Fibroblast of mammary gland (primary cell): Measurements from ENCODE around the gene SP6.
A peak's percentile ranks its signal among the peaks of the same experiment; 100 is the strongest.

Source experiments
- DNase-seq: peaks from one replicate; pipeline ENCODE4 v3.0.0-alpha.2; 2010; ENCODE audit warnings: low read depth
- H3K4me3 ChIP-seq: 2 replicates; pipeline ENCODE4 v1.5.1; 2011; ENCODE audit warnings: low read depth, mild to moderate bottlenecking, low read length, moderate library complexity; ENCODE audit not compliant: control insufficient read depth
- TF ChIP-seq, protein P1 (sequence below): conservative IDR thresholded peaks from 2 replicates; pipeline ENCODE4 v1.5.1; 2011; ENCODE audit warnings: low read depth, low read length, inconsistent platforms; ENCODE audit not compliant: control insufficient read depth, insufficient read depth

SP6 gene

DNA sequence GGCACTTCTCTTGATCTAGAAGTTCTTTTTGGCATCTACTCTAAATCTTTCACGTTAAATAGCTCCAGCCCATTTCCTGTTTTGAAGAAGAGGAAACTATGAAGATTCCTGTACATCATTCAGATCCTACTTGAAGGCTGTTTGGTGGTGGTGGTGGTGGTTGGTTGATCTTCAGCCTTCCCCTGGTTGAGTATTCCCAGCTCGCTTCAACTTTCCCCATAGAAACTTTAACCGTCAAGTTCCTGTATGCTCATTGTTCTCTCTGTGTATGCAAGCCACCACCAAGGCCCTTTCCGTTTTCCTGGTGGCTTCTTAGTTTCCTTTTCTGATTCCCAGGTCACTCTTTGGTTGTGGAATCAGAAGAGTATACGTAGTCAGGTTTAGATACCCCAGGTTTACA is 16.2 kb downstream of the SP6 start:
- no peak overlapping the region for H3K4me3 ChIP-seq
- DNase-seq = no peak
- TF ChIP-seq, protein P1, sequence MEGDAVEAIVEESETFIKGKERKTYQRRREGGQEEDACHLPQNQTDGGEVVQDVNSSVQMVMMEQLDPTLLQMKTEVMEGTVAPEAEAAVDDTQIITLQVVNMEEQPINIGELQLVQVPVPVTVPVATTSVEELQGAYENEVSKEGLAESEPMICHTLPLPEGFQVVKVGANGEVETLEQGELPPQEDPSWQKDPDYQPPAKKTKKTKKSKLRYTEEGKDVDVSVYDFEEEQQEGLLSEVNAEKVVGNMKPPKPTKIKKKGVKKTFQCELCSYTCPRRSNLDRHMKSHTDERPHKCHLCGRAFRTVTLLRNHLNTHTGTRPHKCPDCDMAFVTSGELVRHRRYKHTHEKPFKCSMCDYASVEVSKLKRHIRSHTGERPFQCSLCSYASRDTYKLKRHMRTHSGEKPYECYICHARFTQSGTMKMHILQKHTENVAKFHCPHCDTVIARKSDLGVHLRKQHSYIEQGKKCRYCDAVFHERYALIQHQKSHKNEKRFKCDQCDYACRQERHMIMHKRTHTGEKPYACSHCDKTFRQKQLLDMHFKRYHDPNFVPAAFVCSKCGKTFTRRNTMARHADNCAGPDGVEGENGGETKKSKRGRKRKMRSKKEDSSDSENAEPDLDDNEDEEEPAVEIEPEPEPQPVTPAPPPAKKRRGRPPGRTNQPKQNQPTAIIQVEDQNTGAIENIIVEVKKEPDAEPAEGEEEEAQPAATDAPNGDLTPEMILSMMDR = no peak

DNA sequence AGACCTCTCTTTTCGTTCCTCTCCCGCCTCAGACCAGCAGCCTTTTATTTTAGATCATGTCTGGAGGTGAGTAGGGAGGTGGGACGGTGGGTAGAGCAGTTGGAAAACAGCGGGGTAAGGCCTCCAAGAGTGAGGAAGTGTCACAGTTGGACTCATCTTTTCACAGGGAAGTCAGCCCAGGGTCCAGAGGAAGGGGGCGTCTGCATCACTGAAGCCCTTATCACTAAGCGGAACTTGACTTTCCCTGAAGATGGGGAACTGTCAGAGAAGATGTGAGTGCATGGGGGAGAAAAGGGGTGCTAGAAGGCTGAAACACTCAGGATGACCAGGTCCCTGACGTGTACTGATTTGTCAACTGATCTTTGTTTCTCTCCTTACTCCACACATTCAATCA is 19.0 kb downstream of the SP6 start:
- TF ChIP-seq, protein P1 = no peak
- DNase-seq = no peak
- peak overlapping the region; percentile 98 for H3K4me3 ChIP-seq

GRCh38 chr17:47831003-47831933 is 19.7 kb downstream of the SP6 start, which contains the start of the genes LRRC46 and MRPL10:
LRRC46 (plus strand) TSS chr17:47831670; CDS start chr17:47831990, 320 bp downstream.
MRPL10 (minus strand) TSS chr17:47831541; CDS start chr17:47831511, 30 bp downstream.
- peak within 1 kb of the TSS; percentile 98 for H3K4me3 ChIP-seq
- peak; percentile 89 for DNase-seq
- TF ChIP-seq, protein P1 = peak; percentile 36

- TF ChIP-seq, protein P1 = no peak
- H3K4me3 ChIP-seq = peak overlapping the region; percentile 98
- no peak for DNase-seq
Measured at GRCh38 chr17:47830396-47831002, 20.5 kb downstream of the SP6 start.

DNA sequence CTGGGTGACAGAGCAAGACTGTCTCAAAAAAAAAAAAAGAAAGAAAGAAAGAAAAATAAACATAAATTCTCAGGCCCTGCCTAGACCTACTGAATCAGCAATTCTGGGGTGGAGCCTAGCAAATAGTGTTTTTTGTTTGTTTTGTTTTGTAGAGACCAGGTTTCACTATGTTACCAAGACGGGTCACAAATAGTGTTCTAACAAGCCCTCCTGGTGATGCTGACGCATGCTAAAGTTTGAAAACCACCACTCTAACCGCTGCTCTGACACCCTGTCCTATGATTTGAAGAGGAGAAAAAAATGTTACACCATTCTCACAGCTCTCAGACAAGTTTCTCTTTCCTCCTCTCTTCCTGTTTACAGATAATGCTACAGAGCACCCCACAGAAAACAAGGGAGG is 21.1 kb downstream of the SP6 start:
- no peak overlapping the region for H3K4me3 ChIP-seq
- DNase-seq = no peak
- TF ChIP-seq, protein P1 = no peak

DNA sequence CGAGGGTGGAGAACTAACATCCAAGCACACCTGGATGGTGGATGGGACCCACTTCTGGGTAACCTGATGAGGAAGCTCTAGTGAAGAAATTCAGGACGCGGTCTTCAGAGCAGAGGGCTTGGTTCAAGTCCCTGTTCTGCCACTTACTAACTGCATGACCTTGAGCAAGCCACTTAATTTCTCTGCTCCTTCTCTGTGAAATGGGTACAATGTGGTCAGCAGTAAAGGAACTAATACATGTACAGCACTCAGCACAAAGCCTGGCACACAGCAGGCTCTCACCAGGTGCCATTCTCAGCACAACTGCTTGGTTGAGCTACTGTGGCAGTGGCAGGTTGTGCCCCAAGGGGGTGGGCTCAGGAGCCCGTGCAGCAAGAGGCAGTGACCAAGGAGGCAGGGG is 27.4 kb downstream of the SP6 start:
- no peak for DNase-seq
- H3K4me3 ChIP-seq = no peak overlapping the region
- TF ChIP-seq, protein P1 = no peak
